Trophoblast cell (in vitro differentiated cells and primary cell): ENCODE data around the gene PSD4.
A peak's percentile ranks its signal among the peaks of the same experiment; 100 is the strongest.

Source experiments
- DNase-seq, 2 donors: peaks; one replicate each; pipeline ENCODE4 v3.0.0-alpha.2; 2016
- H2AFZ ChIP-seq: 2 replicates; pipeline ENCODE4 v1.6.1; 2013; ENCODE audit warnings: low read length, moderate library complexity, mild to moderate bottlenecking; ENCODE audit not compliant: insufficient read depth, poor library complexity
- H2AK5ac ChIP-seq: 2 replicates; pipeline ENCODE4 v1.6.1; 2013; ENCODE audit warnings: mild to moderate bottlenecking, low read length
- H2BK120ac ChIP-seq: 2 replicates; pipeline ENCODE4 v1.6.1; 2013; ENCODE audit warnings: low read length, mild to moderate bottlenecking, moderate library complexity; ENCODE audit not compliant: insufficient read depth, poor library complexity
- H2BK12ac ChIP-seq: 2 replicates; pipeline ENCODE4 v1.6.1; 2013; ENCODE audit warnings: mild to moderate bottlenecking, low read length, moderate library complexity
- H2BK5ac ChIP-seq: 2 replicates; pipeline ENCODE4 v1.6.1; 2013; ENCODE audit warnings: low read length, low read depth, moderate library complexity, mild to moderate bottlenecking; ENCODE audit not compliant: poor library complexity
- H3K14ac ChIP-seq: 2 replicates; pipeline ENCODE4 v1.6.1; 2013; ENCODE audit warnings: mild to moderate bottlenecking, low read length
- H3K18ac ChIP-seq: 2 replicates; pipeline ENCODE4 v1.6.1; 2013; ENCODE audit warnings: mild to moderate bottlenecking, low read length
- H3K23ac ChIP-seq: 2 replicates; pipeline ENCODE4 v1.6.1; 2013; ENCODE audit warnings: low read length
- H3K27ac ChIP-seq: 2 replicates; pipeline ENCODE4 v1.5.1; 2013; ENCODE audit warnings: low read depth, mild to moderate bottlenecking, inconsistent platforms, low read length, moderate library complexity
- H3K27me3 ChIP-seq: 2 replicates; pipeline ENCODE4 v1.6.1; 2013; ENCODE audit warnings: inconsistent platforms, mild to moderate bottlenecking, low read length, moderate library complexity; ENCODE audit not compliant: insufficient read depth
- H3K36me3 ChIP-seq, 2 experiments: 1 replicate in 1 of 2; 2 replicates in 1 of 2; pipeline ENCODE4 v1.6.1; 2013; ENCODE audit warnings: low read length in 2 of 2, mild to moderate bottlenecking in 2 of 2, moderate library complexity in 1 of 2; ENCODE audit not compliant: insufficient read depth in 2 of 2, control insufficient read depth in 1 of 2
- H3K4ac ChIP-seq: 2 replicates; pipeline ENCODE4 v1.6.1; 2013; ENCODE audit warnings: low read depth, mild to moderate bottlenecking, low read length, moderate library complexity
- H3K4me1 ChIP-seq, 2 experiments: 1 replicate in 1 of 2; 2 replicates in 1 of 2; pipeline ENCODE4 v1.6.1; 2013; ENCODE audit warnings: low read length in 2 of 2, mild to moderate bottlenecking in 2 of 2, moderate library complexity in 1 of 2; ENCODE audit not compliant: insufficient read depth in 2 of 2, control insufficient read depth in 1 of 2
- H3K4me2 ChIP-seq: 2 replicates; pipeline ENCODE4 v1.6.1; 2013; ENCODE audit warnings: inconsistent platforms, mild to moderate bottlenecking, low read length, moderate library complexity
- H3K4me3 ChIP-seq: 2 replicates; pipeline ENCODE4 v1.5.1; 2013; ENCODE audit warnings: mild to moderate bottlenecking, low read depth, low read length, inconsistent platforms
- H3K79me1 ChIP-seq: one replicate; pipeline ENCODE4 v1.6.1; 2013; ENCODE audit warnings: low read length
- H3K79me2 ChIP-seq: 2 replicates; pipeline ENCODE4 v1.6.1; 2013; ENCODE audit warnings: low read length, mild to moderate bottlenecking; ENCODE audit not compliant: control insufficient read depth, insufficient read depth, poor library complexity
- H3K9ac ChIP-seq: 2 replicates; pipeline ENCODE4 v1.6.1; 2013; ENCODE audit warnings: mild to moderate bottlenecking, low read length
- H3K9me3 ChIP-seq: 2 replicates; pipeline ENCODE4 v1.6.1; 2013; ENCODE audit warnings: low read depth, mild to moderate bottlenecking, control low read depth, inconsistent platforms, low read length; ENCODE audit not compliant: insufficient read depth
- H4K12ac ChIP-seq: 2 replicates; pipeline ENCODE4 v1.6.1; 2013; ENCODE audit warnings: low read depth, mild to moderate bottlenecking, low read length, moderate library complexity
- H4K8ac ChIP-seq: 2 replicates; pipeline ENCODE4 v1.6.1; 2013; ENCODE audit warnings: low read depth, mild to moderate bottlenecking, low read length, moderate library complexity
- H4K91ac ChIP-seq: one replicate; pipeline ENCODE4 v1.6.1; 2013; ENCODE audit warnings: low read depth, mild to moderate bottlenecking, low read length, moderate library complexity
- WGBS: extraction: QIAGEN DNeasy Blood & Tissue Kit; methylation state at CpG from one replicate; pipeline ENCODE4 v1.1.7; 2013; ENCODE audit warnings: missing lambda C conversion rate; ENCODE audit not compliant: insufficient read length, insufficient coverage; ENCODE audit errors: extremely low coverage; 5-methylcytosine and 5-hydroxymethylcytosine counted together

PSD4 gene

GRCh38 chr2:113132414-113133021, 41.3 kb upstream of the PSD4 start:
- Histone ChIP-seq H3K27me3 (no peaks in the 10 kb centered on the region), H3K36me3 (no peaks in the 10 kb centered on the region), H2AFZ (no peak overlapping the region), H3K14ac (no peak overlapping the region), H3K4ac (no peak overlapping the region), H3K4me1 (no peaks in the 10 kb centered on the region), H3K23ac (no peak overlapping the region), H2AK5ac (no peak overlapping the region), H4K91ac (no peak overlapping the region), H3K27ac (no peak overlapping the region), H3K9ac (no peak overlapping the region), H3K79me2 (no peaks in the 10 kb centered on the region), H3K9me3 (peaks cover 4% of the 10 kb centered on the region), H2BK120ac (no peak overlapping the region), H4K12ac (no peak overlapping the region), H3K4me2 (no peak overlapping the region), H3K4me3 (peak overlapping the region; percentile 9), H4K8ac (no peak overlapping the region), H2BK5ac (no peak overlapping the region), H3K79me1 (no peaks in the 10 kb centered on the region), H2BK12ac (no peak overlapping the region), H3K18ac (no peak overlapping the region)
- no peak for DNase-seq
- WGBS: no CpG with 5 or more reads among the region's 17 CpGs

- Histone ChIP-seq H2BK120ac (no peak overlapping the region), H3K79me1 (peaks cover 2% of the 10 kb centered on the region), H3K27me3 (no peaks in the 10 kb centered on the region), H2AFZ (no peak overlapping the region), H2BK12ac (no peak overlapping the region), H4K12ac (no peak overlapping the region), H3K9me3 (peaks cover 4% of the 10 kb centered on the region), H3K4me1 (peaks cover 2 to 5% of the 10 kb centered on the region in 2 experiments), H2BK5ac (no peak overlapping the region), H3K27ac (no peak overlapping the region), H3K79me2 (no peaks in the 10 kb centered on the region), H4K8ac (no peak overlapping the region), H3K23ac (no peak overlapping the region), H3K14ac (no peak overlapping the region), H4K91ac (no peak overlapping the region), H3K4ac (no peak overlapping the region), H3K4me3 (no peak overlapping the region), H3K9ac (no peak overlapping the region), H3K18ac (no peak overlapping the region), H3K36me3 (no peaks in the 10 kb centered on the region), H2AK5ac (no peak overlapping the region), H3K4me2 (no peak overlapping the region)
- no CpG with 5 or more reads among the region's 7 CpGs for WGBS
- no peak for DNase-seq
These were observed 39.8 kb upstream of the PSD4 start for GRCh38 chr2:113133704-113134598.

GRCh38 chr2:113134717-113135116, 39.1 kb upstream of the PSD4 start:
- Histone ChIP-seq H3K9me3 (peaks cover 2% of the 10 kb centered on the region), H3K79me2 (no peaks in the 10 kb centered on the region), H3K23ac (no peak overlapping the region), H3K14ac (no peak overlapping the region), H3K79me1 (peaks cover 4% of the 10 kb centered on the region), H2BK120ac (no peak overlapping the region), H3K27ac (no peak overlapping the region), H2BK12ac (no peak overlapping the region), H3K27me3 (no peaks in the 10 kb centered on the region), H2AK5ac (no peak overlapping the region), H3K36me3 (no peaks in the 10 kb centered on the region), H2AFZ (no peak overlapping the region), H3K18ac (no peak overlapping the region), H4K8ac (no peak overlapping the region), H3K4me2 (no peak overlapping the region), H4K12ac (no peak overlapping the region), H3K4me1 (peaks cover 10 to 12% of the 10 kb centered on the region in 2 experiments), H3K4ac (no peak overlapping the region), H3K4me3 (no peak overlapping the region), H2BK5ac (no peak overlapping the region), H3K9ac (no peak overlapping the region), H4K91ac (no peak overlapping the region)
- DNase-seq: no peak

- DNase-seq: no peak
- H3K27ac ChIP-seq: no peak overlapping the region
These were observed 38.5 kb upstream of the PSD4 start for GRCh38 chr2:113135317-113135716.

More at GRCh38 chr2:113135317-113135716, 38.5 kb upstream of the PSD4 start:
- H3K4me1 ChIP-seq: peaks cover 10 to 12% of the 10 kb centered on the region in 2 experiments
- H3K4me3 ChIP-seq: no peak overlapping the region
- no peak overlapping the region for H3K4me2 ChIP-seq
- no CpG with 5 or more reads among the region's 1 CpG for WGBS
- H3K36me3 ChIP-seq: no peaks in the 10 kb centered on the region
- H4K12ac ChIP-seq: no peak overlapping the region
- no peaks in the 10 kb centered on the region for H3K27me3 ChIP-seq
- peaks cover 2% of the 10 kb centered on the region for H3K9me3 ChIP-seq
- H3K79me1 ChIP-seq: peaks cover 5% of the 10 kb centered on the region
- no peak overlapping the region for H3K4ac ChIP-seq
- H3K14ac ChIP-seq: no peak overlapping the region
- H2BK12ac ChIP-seq: no peak overlapping the region
- H2BK120ac ChIP-seq: no peak overlapping the region
- no peaks in the 10 kb centered on the region for H3K79me2 ChIP-seq
- H4K8ac ChIP-seq: no peak overlapping the region
- no peak overlapping the region for H4K91ac ChIP-seq
- H3K9ac ChIP-seq: no peak overlapping the region
- no peak overlapping the region for H2AK5ac ChIP-seq
- H3K18ac ChIP-seq: no peak overlapping the region
- H2AFZ ChIP-seq: no peak overlapping the region
- H3K23ac ChIP-seq: no peak overlapping the region
- H2BK5ac ChIP-seq: no peak overlapping the region
